Dendritic cell treated with granulocyte-macrophage colony-stimulating factor and Interleukin-4, amounts not matched to agents 40 ng/mL and 50 ng/mL, for 4 days (primary cell): ENCODE measurements around the gene EFEMP1.
A peak's percentile ranks its signal among the peaks of the same experiment; 100 is the strongest.

Source experiments
- H3K27ac Mint-ChIP-seq: one replicate; pipeline ENCODE4 v1.8.0; 2022; ENCODE audit warnings: mild to moderate bottlenecking, mixed read lengths
- H3K27me3 Mint-ChIP-seq: one replicate; pipeline ENCODE4 v1.8.0; 2022; ENCODE audit warnings: mild to moderate bottlenecking, mixed read lengths
- H3K36me3 Mint-ChIP-seq: one replicate; pipeline ENCODE4 v1.8.0; 2022; ENCODE audit warnings: low read depth, mixed read lengths
- H3K4me1 Mint-ChIP-seq: one replicate; pipeline ENCODE4 v1.8.0; 2022; ENCODE audit warnings: low read depth, mixed read lengths
- H3K4me3 Mint-ChIP-seq: one replicate; pipeline ENCODE4 v1.8.0; 2022; ENCODE audit warnings: mild to moderate bottlenecking, moderate library complexity, mixed read lengths
- H3K9me3 Mint-ChIP-seq: one replicate; pipeline ENCODE4 v1.8.0; 2022; ENCODE audit warnings: mixed read lengths
- intact Hi-C: fragments of 100-400 bp; cut with micrococcal nuclease; formaldehyde crosslinking; loops from one replicate; pipeline ENCODE4 v1.15.0; 2022

The EFEMP1 gene

GRCh38 chr2:55879976-55880375 is 43.6 kb downstream of the EFEMP1 start:
- intact Hi-C loops: no loop called here
- H3K9me3 Mint-ChIP-seq: no peaks in the 10 kb centered on the region
- peaks cover 17% of the 10 kb centered on the region for H3K4me1 Mint-ChIP-seq
- no peak overlapping the region for H3K27ac Mint-ChIP-seq
- H3K27me3 Mint-ChIP-seq: no peaks in the 10 kb centered on the region
- no peaks in the 10 kb centered on the region for H3K36me3 Mint-ChIP-seq
- H3K4me3 Mint-ChIP-seq: no peak overlapping the region

- Mint-ChIP-seq H3K4me1 (peaks cover 16% of the 10 kb centered on the region), H3K4me3 (no peak overlapping the region), H3K9me3 (no peaks in the 10 kb centered on the region), H3K27me3 (no peaks in the 10 kb centered on the region), H3K27ac (no peak overlapping the region), H3K36me3 (no peaks in the 10 kb centered on the region)
- intact Hi-C loops: no loop called here
Measured at GRCh38 chr2:55877087-55877436, 46.5 kb downstream of the EFEMP1 start.

- no peak overlapping the region for H3K4me3 Mint-ChIP-seq
- H3K36me3 Mint-ChIP-seq: no peaks in the 10 kb centered on the region
- no peaks in the 10 kb centered on the region for H3K9me3 Mint-ChIP-seq
- H3K27ac Mint-ChIP-seq: no peak overlapping the region
- peaks cover 21% of the 10 kb centered on the region for H3K4me1 Mint-ChIP-seq
- intact Hi-C loops: no loop called here
- H3K27me3 Mint-ChIP-seq: no peaks in the 10 kb centered on the region
Measured at GRCh38 chr2:55876429-55877086, 47.0 kb downstream of the EFEMP1 start.

DNA sequence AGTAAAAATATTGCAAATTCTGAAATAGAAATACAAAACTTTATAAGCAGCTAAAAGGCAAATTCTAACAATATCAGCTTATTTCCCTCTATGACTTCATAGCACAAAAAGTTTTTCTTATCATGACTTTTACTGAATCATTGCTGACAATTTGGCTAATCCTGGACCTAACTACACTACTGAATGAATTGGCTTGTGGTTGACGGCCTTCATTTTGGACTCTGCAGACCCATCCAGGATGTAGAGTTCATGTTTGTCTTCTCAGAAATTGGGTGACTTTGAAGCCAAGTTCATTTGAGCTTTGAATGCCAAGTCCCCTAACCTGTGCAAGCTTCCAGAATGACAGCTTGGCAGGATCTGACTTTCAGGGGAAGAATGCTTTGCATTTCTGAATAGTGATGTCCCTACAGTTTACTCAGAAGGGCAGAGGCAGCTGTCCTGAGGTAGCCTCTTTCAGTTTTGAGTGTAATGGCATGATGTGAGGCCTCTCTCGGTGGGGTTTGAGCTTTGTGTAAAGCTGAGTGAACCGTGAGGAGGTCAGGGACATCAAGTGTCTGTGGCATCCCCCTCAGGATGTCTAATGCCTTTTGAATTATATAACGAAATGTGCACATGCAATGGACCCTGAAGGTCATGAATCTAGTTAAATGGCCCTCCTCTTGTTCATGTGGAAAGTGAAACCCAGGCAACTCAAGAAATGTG is 48.0 kb downstream of the EFEMP1 start:
- Mint-ChIP-seq H3K27ac (no peak overlapping the region), H3K4me1 (peaks cover 23% of the 10 kb centered on the region), H3K36me3 (no peaks in the 10 kb centered on the region), H3K9me3 (no peaks in the 10 kb centered on the region), H3K27me3 (no peaks in the 10 kb centered on the region), H3K4me3 (no peak overlapping the region)
- intact Hi-C loops: no loop called here

- no peak overlapping the region for H3K27ac Mint-ChIP-seq
- H3K36me3 Mint-ChIP-seq: no peaks in the 10 kb centered on the region
- no peaks in the 10 kb centered on the region for H3K9me3 Mint-ChIP-seq
- intact Hi-C loops: no loop called here
- peaks cover 12% of the 10 kb centered on the region for H3K4me1 Mint-ChIP-seq
- no peak overlapping the region for H3K4me3 Mint-ChIP-seq
- H3K27me3 Mint-ChIP-seq: peaks cover 2% of the 10 kb centered on the region
Measured at GRCh38 chr2:55874338-55874737, 49.2 kb downstream of the EFEMP1 start.

GRCh38 chr2:55871637-55872036 is 51.9 kb downstream of the EFEMP1 start:
- Mint-ChIP-seq H3K4me1 (peaks cover 12% of the 10 kb centered on the region), H3K27me3 (peaks cover 5% of the 10 kb centered on the region), H3K36me3 (no peaks in the 10 kb centered on the region), H3K4me3 (no peak overlapping the region), H3K27ac (peak overlapping the region; percentile 48), H3K9me3 (no peaks in the 10 kb centered on the region)
- intact Hi-C loops: no loop called here

- intact Hi-C loops: no loop called here
- Mint-ChIP-seq H3K4me3 (no peak overlapping the region), H3K4me1 (peaks cover 12% of the 10 kb centered on the region), H3K36me3 (no peaks in the 10 kb centered on the region), H3K27ac (no peak overlapping the region), H3K27me3 (peaks cover 7% of the 10 kb centered on the region), H3K9me3 (no peaks in the 10 kb centered on the region)
Measured at GRCh38 chr2:55869637-55870325, 53.8 kb downstream of the EFEMP1 start.

GRCh38 chr2:55865096-55865835 is 58.3 kb downstream of the EFEMP1 start:
- no peak overlapping the region for H3K27ac Mint-ChIP-seq
- H3K27me3 Mint-ChIP-seq: peaks cover 7% of the 10 kb centered on the region
- no peak overlapping the region for H3K4me3 Mint-ChIP-seq
- no peaks in the 10 kb centered on the region for H3K9me3 Mint-ChIP-seq
- H3K36me3 Mint-ChIP-seq: no peaks in the 10 kb centered on the region
- H3K4me1 Mint-ChIP-seq: peaks cover 9% of the 10 kb centered on the region
- intact Hi-C loops: no loop called here

DNA sequence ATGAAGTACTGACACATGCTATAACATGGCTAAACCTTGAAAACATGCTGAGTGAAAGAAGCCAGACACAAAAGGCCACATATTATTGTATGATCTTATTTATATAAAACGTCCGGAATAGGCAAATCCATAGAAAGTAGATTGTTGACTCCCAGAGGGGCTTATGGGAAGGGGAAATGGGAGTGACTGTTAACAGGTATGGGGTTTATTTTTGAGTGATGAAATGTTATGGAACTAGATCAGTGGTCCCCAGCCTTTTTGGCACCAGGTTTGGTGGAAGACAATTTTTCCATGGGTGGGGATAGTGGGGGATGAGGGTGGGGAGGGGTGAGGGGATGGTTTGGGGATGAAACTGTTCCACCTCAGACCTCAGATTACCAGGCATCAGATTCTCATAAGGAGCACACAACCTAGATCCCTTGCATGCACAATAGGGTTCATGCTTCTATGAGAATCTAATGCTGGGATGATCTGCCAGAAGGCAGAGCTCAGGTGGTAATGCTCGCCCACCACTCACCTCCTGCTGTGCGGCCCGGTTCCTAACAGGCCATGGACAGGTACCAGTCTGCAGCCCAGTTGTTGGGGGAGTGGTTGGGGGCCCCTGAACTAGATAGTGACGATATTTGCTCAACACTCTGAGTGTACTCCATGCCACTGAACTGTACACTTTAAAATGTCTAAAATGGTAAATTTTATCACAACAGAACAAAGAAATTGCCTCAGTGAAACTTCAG is 59.1 kb downstream of the EFEMP1 start:
- H3K4me1 Mint-ChIP-seq: peaks cover 9% of the 10 kb centered on the region
- peaks cover 6% of the 10 kb centered on the region for H3K27me3 Mint-ChIP-seq
- intact Hi-C loops: no loop called here
- no peak overlapping the region for H3K27ac Mint-ChIP-seq
- H3K4me3 Mint-ChIP-seq: no peak overlapping the region
- no peaks in the 10 kb centered on the region for H3K36me3 Mint-ChIP-seq
- no peaks in the 10 kb centered on the region for H3K9me3 Mint-ChIP-seq

DNA sequence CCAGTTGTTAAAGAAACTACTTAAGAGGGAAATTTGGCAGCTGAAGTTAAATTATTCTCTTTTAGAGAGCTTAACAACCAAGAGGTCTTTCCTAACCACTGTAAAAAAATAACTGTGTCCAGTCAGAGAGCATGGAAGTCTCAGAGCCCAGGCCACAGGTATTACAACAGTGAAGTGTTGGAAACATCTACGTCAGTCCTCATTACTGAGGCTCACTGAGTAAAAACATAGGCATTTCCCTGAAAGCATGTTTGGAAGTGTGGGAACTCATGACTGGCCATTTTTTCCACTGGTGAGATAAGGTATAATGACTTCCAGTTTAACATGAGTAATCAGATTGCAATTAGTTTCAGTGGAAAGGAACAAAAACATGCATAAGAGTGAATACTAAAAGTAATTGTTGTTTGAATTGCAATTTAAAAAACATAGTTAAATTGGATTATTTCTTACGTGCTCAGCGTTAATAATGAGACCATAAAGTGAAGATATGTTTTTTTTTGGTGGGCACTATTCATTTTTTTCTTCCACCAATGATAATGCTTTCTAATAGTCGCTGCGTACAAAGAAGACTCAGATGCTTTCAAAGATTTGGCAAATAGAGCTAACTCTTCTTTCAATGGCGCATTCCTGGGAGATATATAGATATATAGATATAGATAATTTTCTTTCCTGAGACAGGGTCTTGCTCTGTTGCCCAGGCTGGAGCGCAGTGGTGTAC is 60.8 kb downstream of the EFEMP1 start:
- Mint-ChIP-seq H3K9me3 (no peaks in the 10 kb centered on the region), H3K27ac (no peak overlapping the region), H3K4me1 (peaks cover 9% of the 10 kb centered on the region), H3K27me3 (peaks cover 4% of the 10 kb centered on the region), H3K36me3 (no peaks in the 10 kb centered on the region), H3K4me3 (no peak overlapping the region)
- intact Hi-C loops: no loop called here

DNA sequence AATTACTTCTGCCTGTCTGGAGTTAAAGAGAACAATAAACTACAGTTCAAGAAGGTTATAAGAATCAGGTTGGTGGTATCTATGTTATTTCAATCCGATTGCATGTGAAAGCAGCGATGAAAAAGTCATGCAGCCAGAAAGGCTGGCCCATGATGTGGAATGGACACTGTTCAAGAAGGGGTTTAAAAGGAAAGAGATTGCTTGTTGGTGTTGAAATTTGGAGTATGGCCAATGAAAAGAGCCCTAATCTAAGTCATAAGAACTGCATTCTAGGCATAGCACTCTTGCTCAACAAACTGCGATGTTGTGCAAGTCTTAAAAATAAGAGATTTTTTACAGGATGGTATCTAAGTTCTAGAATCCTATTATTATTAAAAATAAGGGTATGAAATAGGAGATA is 61.3 kb downstream of the EFEMP1 start:
- Mint-ChIP-seq H3K36me3 (no peaks in the 10 kb centered on the region), H3K27ac (no peak overlapping the region), H3K4me3 (no peak overlapping the region), H3K9me3 (no peaks in the 10 kb centered on the region), H3K27me3 (peaks cover 2% of the 10 kb centered on the region), H3K4me1 (peaks cover 9% of the 10 kb centered on the region)
- intact Hi-C loops: no loop called here

- Mint-ChIP-seq H3K9me3 (no peaks in the 10 kb centered on the region), H3K4me3 (no peak overlapping the region), H3K27me3 (peaks cover 2% of the 10 kb centered on the region), H3K36me3 (no peaks in the 10 kb centered on the region), H3K27ac (no peak overlapping the region), H3K4me1 (peaks cover 9% of the 10 kb centered on the region)
- intact Hi-C loops: no loop called here
Measured at GRCh38 chr2:55861733-55862132, 61.8 kb downstream of the EFEMP1 start.

GRCh38 chr2:55860832-55861231 is 62.8 kb downstream of the EFEMP1 start:
- intact Hi-C loops: no loop called here
- no peak overlapping the region for H3K4me3 Mint-ChIP-seq
- H3K36me3 Mint-ChIP-seq: no peaks in the 10 kb centered on the region
- peaks cover 9% of the 10 kb centered on the region for H3K4me1 Mint-ChIP-seq
- peaks cover 2% of the 10 kb centered on the region for H3K27me3 Mint-ChIP-seq
- H3K27ac Mint-ChIP-seq: no peak overlapping the region
- no peaks in the 10 kb centered on the region for H3K9me3 Mint-ChIP-seq
